ENCODE measurements around the gene PARD3.
"Not testable (repeated sequence)": the region's sequence is repeated elsewhere in the genome, so short reads cannot be mapped to it uniquely, and the experiment has no call there.

Gene PARD3

DNA sequence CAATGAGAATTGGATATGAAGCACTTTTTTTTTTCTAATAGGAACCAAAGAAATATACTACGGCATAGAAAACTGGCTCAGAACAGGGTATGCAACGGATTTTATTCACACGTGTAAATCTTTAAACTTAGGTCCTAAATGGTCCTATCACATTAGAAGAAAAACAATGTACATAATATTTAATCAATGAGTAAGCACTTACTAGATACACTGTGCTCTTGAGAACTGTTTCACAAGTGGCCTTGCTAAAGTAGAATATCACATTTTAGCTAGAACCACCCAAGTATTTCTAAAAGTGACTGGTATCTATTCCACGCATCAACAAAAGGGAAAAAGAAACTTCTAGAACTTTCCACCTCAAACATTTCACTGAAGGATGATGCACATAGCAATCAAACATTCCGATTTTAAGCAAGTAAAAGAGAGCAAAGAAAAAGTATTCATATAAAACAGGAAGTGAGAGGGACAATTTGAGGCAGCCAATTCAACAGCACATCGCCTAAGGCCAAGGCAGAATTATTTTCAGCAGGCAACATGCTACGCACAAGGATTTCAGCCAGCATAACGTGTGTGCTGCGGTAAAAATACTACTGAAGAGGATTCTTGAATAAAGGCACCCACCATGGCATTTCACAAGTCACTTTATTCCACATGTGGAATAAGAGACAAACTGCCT lies 55.8 kb downstream of the PARD3 start:
- H3K4me3 ChIP-seq (ENCODE audit: low read depth in 1 of 2, low read length in 2 of 2), result no peak overlapping the region
- no peaks in the 10 kb centered on the region for H3K36me3 ChIP-seq (ENCODE audit: control insufficient read depth in 1 of 2, insufficient read depth in 2 of 2, low read length in 2 of 2)
- no peaks in the 10 kb centered on the region for H3K27me3 ChIP-seq (ENCODE audit: control insufficient read depth in 1 of 2, insufficient read depth in 2 of 2, low read length in 2 of 2)
- no peaks in the 10 kb centered on the region for H3K9me3 ChIP-seq (ENCODE audit: control insufficient read depth in 1 of 2, low read length in 2 of 2)
- no peak overlapping the region for H3K9ac ChIP-seq (ENCODE audit: low read depth in 1 of 2, low read length in 2 of 2)
- no peak overlapping the region for H3K27ac ChIP-seq (ENCODE audit: low read depth, low read length)
- peaks cover 5 to 6% of the 10 kb centered on the region in 2 donors for H3K4me1 ChIP-seq (ENCODE audit: control insufficient read depth in 1 of 2, insufficient read depth in 2 of 2, low read length in 2 of 2)

DNA sequence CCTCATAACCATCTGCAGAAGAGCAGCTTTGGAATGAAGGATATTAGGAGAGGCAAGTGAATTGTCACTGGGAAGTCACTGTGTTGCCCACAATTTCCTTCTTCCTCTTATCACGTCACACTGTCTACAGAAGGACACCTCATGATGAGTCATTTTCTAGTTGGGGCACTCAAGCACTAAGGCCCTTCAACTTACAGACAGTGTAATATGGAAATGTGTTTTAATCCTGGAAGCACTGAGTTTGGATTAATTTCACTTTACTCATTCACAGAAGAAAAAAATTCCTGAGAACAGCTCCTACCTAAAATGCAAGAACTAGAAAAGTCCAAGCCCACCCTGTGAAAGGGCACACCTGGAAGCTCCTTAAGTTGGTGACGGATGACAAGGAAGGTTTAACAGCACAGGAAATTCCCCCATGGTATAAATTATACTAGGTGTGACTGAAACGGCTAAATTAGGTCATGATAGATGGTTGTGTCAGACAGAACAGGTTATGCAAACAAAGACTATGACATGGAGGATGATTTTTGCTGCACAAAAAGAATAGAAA lies 56.6 kb downstream of the PARD3 start:
- Histone ChIP-seq H3K4me1 (ENCODE audit: control insufficient read depth in 1 of 2, insufficient read depth in 2 of 2, low read length in 2 of 2) (peaks cover 5 to 6% of the 10 kb centered on the region in 2 donors), H3K9ac (ENCODE audit: low read depth in 1 of 2, low read length in 2 of 2) (no peak overlapping the region), H3K9me3 (ENCODE audit: control insufficient read depth in 1 of 2, low read length in 2 of 2) (no peaks in the 10 kb centered on the region), H3K4me3 (ENCODE audit: low read depth in 1 of 2, low read length in 2 of 2) (no peak overlapping the region), H3K36me3 (ENCODE audit: control insufficient read depth in 1 of 2, insufficient read depth in 2 of 2, low read length in 2 of 2) (no peaks in the 10 kb centered on the region), H3K27me3 (ENCODE audit: control insufficient read depth in 1 of 2, insufficient read depth in 2 of 2, low read length in 2 of 2) (no peaks in the 10 kb centered on the region), H3K27ac (ENCODE audit: low read depth, low read length) (no peak overlapping the region)

DNA sequence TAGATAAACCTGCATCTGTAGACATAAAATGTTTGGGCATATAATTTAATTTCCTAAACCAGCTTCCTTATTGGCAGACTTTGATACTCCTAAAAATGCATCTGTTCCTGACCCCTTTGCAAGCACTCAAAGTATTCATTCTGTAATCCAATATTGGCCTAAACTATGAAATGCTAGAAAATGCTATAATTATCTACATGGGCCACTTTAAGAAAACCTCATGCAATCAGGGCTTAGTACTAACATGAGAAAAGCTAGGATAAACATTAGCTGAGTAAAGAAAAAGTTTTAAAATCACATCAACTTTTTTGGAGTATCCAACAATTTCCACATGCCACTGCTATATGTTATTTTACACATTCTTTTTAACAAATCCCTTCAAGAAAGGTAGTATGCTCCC lies 57.2 kb downstream of the PARD3 start:
- Histone ChIP-seq H3K4me3 (ENCODE audit: low read depth in 1 of 2, low read length in 2 of 2) (no peak overlapping the region), H3K27me3 (ENCODE audit: control insufficient read depth in 1 of 2, insufficient read depth in 2 of 2, low read length in 2 of 2) (no peaks in the 10 kb centered on the region), H3K36me3 (ENCODE audit: control insufficient read depth in 1 of 2, insufficient read depth in 2 of 2, low read length in 2 of 2) (no peaks in the 10 kb centered on the region), H3K4me1 (ENCODE audit: control insufficient read depth in 1 of 2, insufficient read depth in 2 of 2, low read length in 2 of 2) (peaks cover 5 to 6% of the 10 kb centered on the region in 2 donors), H3K9me3 (ENCODE audit: control insufficient read depth in 1 of 2, low read length in 2 of 2) (no peaks in the 10 kb centered on the region), H3K9ac (ENCODE audit: low read depth in 1 of 2, low read length in 2 of 2) (no peak overlapping the region), H3K27ac (ENCODE audit: low read depth, low read length) (no peak overlapping the region)

DNA sequence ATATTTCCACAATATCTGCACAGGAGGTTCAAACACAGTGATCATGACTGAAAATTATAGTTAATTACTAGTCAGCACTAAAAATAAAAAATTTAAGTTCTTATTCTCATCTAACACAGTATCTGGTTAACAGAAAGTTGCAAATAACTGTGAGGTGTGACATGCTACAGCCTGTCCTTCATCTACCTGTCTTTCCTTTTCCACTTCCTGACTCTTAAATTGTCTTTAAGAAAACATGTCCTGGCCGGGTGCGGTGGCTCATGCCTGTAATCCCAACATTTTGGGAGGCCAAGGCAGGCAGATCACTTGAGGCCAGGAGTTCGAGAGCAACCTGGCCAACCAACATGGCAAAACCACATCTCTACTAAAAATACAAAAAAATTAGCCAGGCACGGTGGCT lies 57.9 kb downstream of the PARD3 start:
- H3K4me3 ChIP-seq (ENCODE audit: low read depth in 1 of 2, low read length in 2 of 2); H3K9me3 ChIP-seq (ENCODE audit: control insufficient read depth in 1 of 2, low read length in 2 of 2); H3K4me1 ChIP-seq (ENCODE audit: control insufficient read depth in 1 of 2, insufficient read depth in 2 of 2, low read length in 2 of 2); H3K9ac ChIP-seq (ENCODE audit: low read depth in 1 of 2, low read length in 2 of 2); H3K27me3 ChIP-seq (ENCODE audit: control insufficient read depth in 1 of 2, insufficient read depth in 2 of 2, low read length in 2 of 2); H3K36me3 ChIP-seq (ENCODE audit: control insufficient read depth in 1 of 2, insufficient read depth in 2 of 2, low read length in 2 of 2); H3K27ac ChIP-seq (ENCODE audit: low read depth, low read length): not testable (repeated sequence)

DNA sequence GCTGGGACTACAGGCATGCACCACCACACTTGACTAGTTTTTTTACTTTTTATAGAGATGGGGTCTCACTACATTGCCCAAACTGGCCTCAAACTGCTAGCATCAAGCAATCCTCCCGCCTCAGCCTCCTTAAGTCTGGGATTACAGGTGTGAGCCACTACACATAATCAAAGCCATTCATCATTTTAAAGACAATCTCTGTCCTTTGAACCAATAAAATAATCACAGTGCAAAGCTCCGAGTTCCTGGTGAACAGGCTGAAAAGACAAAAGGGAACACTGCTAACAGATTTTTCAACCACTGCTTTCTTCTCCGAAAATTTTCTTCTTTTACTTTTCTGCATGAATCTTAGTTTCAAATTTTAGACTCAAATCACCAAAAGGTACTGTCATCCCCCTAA lies 58.5 kb downstream of the PARD3 start:
- Histone ChIP-seq H3K9ac (ENCODE audit: low read depth in 1 of 2, low read length in 2 of 2) (no peak overlapping the region), H3K36me3 (ENCODE audit: control insufficient read depth in 1 of 2, insufficient read depth in 2 of 2, low read length in 2 of 2) (no peaks in the 10 kb centered on the region), H3K4me1 (ENCODE audit: control insufficient read depth in 1 of 2, insufficient read depth in 2 of 2, low read length in 2 of 2) (peaks cover 5 to 6% of the 10 kb centered on the region in 2 donors), H3K27me3 (ENCODE audit: control insufficient read depth in 1 of 2, insufficient read depth in 2 of 2, low read length in 2 of 2) (no peaks in the 10 kb centered on the region), H3K27ac (ENCODE audit: low read depth, low read length) (no peak overlapping the region), H3K4me3 (ENCODE audit: low read depth in 1 of 2, low read length in 2 of 2) (no peak overlapping the region), H3K9me3 (ENCODE audit: control insufficient read depth in 1 of 2, low read length in 2 of 2) (no peaks in the 10 kb centered on the region)

DNA sequence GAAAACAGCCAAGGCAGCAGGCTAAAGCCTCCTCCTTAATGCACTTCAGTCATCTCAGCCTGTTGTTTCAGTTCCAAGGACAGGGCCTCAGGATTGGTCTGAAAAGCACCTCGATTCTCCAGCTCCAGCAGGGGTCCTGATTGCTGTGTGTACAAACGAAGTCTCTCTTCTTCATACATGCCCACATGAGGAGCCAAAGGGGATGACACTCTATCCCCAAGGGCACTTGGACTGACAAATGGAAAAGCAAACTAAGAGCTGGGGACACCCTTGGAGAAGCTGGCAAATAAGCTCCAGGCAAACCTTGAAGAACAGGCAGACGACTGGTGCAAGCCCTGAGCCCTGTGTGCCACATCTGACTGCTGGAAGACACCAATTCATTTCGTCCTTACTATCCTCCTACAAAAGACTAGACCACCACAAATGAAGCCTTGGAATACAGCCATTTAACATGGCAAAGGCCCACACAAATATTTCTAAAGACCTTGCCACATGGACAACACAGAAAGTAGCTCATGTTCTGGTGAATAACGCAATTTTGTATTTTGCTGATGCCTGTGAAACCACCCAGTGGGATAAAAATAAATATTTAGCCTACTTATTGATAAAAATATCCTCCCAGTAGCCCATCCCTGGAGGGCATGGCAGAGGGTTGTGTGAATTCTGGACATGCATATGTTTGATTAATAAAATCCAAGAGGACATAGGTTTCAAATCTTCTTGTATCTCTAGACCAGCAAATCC lies 61.9 kb downstream of the PARD3 start:
- no peak overlapping the region for H3K27ac ChIP-seq (ENCODE audit: low read depth, low read length)
- H3K36me3 ChIP-seq (ENCODE audit: control insufficient read depth in 1 of 2, insufficient read depth in 2 of 2, low read length in 2 of 2), result no peaks in the 10 kb centered on the region
- H3K9me3 ChIP-seq (ENCODE audit: control insufficient read depth in 1 of 2, low read length in 2 of 2), result no peaks in the 10 kb centered on the region
- H3K9ac ChIP-seq (ENCODE audit: low read depth in 1 of 2, low read length in 2 of 2), result no peak overlapping the region
- no peak overlapping the region for H3K4me3 ChIP-seq (ENCODE audit: low read depth in 1 of 2, low read length in 2 of 2)
- no peaks in the 10 kb centered on the region for H3K27me3 ChIP-seq (ENCODE audit: control insufficient read depth in 1 of 2, insufficient read depth in 2 of 2, low read length in 2 of 2)
- H3K4me1 ChIP-seq (ENCODE audit: control insufficient read depth in 1 of 2, insufficient read depth in 2 of 2, low read length in 2 of 2), result peaks cover 2 to 6% of the 10 kb centered on the region in 2 donors

DNA sequence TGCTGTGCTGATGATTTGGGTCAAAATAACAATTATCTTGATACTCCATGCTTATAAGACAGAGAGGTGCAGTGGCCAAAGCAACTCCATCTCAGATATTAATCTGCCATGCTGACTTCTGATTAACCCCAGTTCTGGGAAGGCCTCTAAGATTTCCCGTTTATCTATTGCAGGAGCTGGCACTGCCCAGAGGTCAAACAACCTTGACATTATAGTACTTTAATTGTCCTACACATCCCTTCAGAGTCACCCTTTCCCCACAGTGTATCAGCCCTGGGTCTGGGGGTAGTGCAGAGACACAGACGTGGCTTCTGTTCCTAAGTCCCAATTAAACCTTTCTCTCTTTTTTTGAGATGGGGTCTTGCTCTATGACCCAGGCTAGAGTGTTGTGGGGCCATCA lies 63.8 kb downstream of the PARD3 start:
- Histone ChIP-seq H3K27ac (ENCODE audit: low read depth, low read length) (no peak overlapping the region), H3K27me3 (ENCODE audit: control insufficient read depth in 1 of 2, insufficient read depth in 2 of 2, low read length in 2 of 2) (no peaks in the 10 kb centered on the region), H3K4me3 (ENCODE audit: low read depth in 1 of 2, low read length in 2 of 2) (no peak overlapping the region), H3K9ac (ENCODE audit: low read depth in 1 of 2, low read length in 2 of 2) (no peak overlapping the region), H3K9me3 (ENCODE audit: control insufficient read depth in 1 of 2, low read length in 2 of 2) (no peaks in the 10 kb centered on the region), H3K4me1 (ENCODE audit: control insufficient read depth in 1 of 2, insufficient read depth in 2 of 2, low read length in 2 of 2) (no peaks in the 10 kb centered on the region), H3K36me3 (ENCODE audit: control insufficient read depth in 1 of 2, insufficient read depth in 2 of 2, low read length in 2 of 2) (no peaks in the 10 kb centered on the region)

DNA sequence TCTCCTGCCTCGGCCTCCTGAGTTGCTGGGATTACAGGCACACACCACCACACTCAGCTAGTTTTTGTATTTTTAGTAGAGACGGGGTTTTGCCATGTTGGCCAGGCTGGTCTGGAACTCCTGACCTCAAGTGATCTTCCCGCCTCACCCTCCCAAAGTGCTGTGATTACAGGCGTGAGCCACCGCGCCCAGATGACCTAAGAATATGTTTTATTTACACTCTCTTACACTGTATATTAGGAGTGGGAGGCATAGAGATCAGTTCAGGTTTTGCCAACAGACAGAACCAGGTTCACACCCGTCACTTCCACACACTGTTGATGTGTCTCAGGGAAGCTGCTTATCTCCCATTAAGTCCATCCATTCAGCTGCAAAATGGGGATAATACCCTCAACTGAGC lies 64.3 kb downstream of the PARD3 start:
- not testable (repeated sequence) for H3K9me3 ChIP-seq (ENCODE audit: control insufficient read depth in 1 of 2, low read length in 2 of 2); H3K27me3 ChIP-seq (ENCODE audit: control insufficient read depth in 1 of 2, insufficient read depth in 2 of 2, low read length in 2 of 2); H3K36me3 ChIP-seq (ENCODE audit: control insufficient read depth in 1 of 2, insufficient read depth in 2 of 2, low read length in 2 of 2); H3K27ac ChIP-seq (ENCODE audit: low read depth, low read length); H3K4me3 ChIP-seq (ENCODE audit: low read depth in 1 of 2, low read length in 2 of 2); H3K4me1 ChIP-seq (ENCODE audit: control insufficient read depth in 1 of 2, insufficient read depth in 2 of 2, low read length in 2 of 2); H3K9ac ChIP-seq (ENCODE audit: low read depth in 1 of 2, low read length in 2 of 2)

DNA sequence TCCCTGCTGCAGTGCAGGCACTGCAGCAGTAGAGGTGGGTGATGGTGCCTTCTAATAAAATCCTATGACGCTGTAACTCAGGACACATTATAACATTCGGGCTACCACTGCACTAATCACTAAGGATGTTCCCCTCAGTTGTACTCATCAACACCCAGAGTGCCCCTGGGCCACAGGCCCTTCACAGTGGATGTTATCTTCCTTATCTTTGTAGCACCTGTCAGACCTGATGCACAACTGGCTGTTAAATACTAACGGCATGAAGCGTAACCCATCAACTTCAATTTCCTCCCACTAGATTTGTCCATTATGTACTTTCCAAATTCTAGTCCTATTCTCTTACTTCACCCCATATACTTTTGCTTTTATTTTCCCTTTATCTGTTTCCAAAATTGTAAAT lies 66.3 kb downstream of the PARD3 start:
- no peak overlapping the region for H3K9ac ChIP-seq (ENCODE audit: low read depth in 1 of 2, low read length in 2 of 2)
- no peaks in the 10 kb centered on the region for H3K9me3 ChIP-seq (ENCODE audit: control insufficient read depth in 1 of 2, low read length in 2 of 2)
- no peaks in the 10 kb centered on the region for H3K4me1 ChIP-seq (ENCODE audit: control insufficient read depth in 1 of 2, insufficient read depth in 2 of 2, low read length in 2 of 2)
- no peaks in the 10 kb centered on the region for H3K36me3 ChIP-seq (ENCODE audit: control insufficient read depth in 1 of 2, insufficient read depth in 2 of 2, low read length in 2 of 2)
- no peak overlapping the region for H3K4me3 ChIP-seq (ENCODE audit: low read depth in 1 of 2, low read length in 2 of 2)
- H3K27ac ChIP-seq (ENCODE audit: low read depth, low read length), result no peak overlapping the region
- no peaks in the 10 kb centered on the region for H3K27me3 ChIP-seq (ENCODE audit: control insufficient read depth in 1 of 2, insufficient read depth in 2 of 2, low read length in 2 of 2)

DNA sequence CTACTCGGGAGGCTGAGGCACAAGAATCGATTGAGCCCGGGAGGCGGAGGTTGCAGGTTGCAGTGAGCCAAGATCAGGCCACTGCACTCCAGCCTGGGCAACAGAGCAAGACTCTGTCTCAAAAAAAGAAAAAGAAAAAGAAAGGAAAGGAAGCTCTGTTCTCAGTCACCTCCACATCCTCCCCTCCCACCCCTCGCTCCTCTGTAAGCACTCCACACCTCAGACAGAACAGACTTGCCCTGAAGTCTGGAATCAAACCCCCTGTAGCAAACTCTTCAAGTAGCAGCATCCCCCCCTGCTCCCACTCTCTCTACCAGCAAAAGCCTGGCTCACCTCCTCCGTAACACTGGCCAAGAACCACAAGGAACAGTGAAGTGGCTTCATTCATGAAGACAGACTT lies 66.7 kb downstream of the PARD3 start:
- H3K27ac ChIP-seq (ENCODE audit: low read depth, low read length), result no peak overlapping the region
- H3K9me3 ChIP-seq (ENCODE audit: control insufficient read depth in 1 of 2, low read length in 2 of 2), result no peaks in the 10 kb centered on the region
- H3K36me3 ChIP-seq (ENCODE audit: control insufficient read depth in 1 of 2, insufficient read depth in 2 of 2, low read length in 2 of 2), result no peaks in the 10 kb centered on the region
- H3K4me1 ChIP-seq (ENCODE audit: control insufficient read depth in 1 of 2, insufficient read depth in 2 of 2, low read length in 2 of 2), result no peaks in the 10 kb centered on the region
- H3K27me3 ChIP-seq (ENCODE audit: control insufficient read depth in 1 of 2, insufficient read depth in 2 of 2, low read length in 2 of 2), result no peaks in the 10 kb centered on the region
- H3K9ac ChIP-seq (ENCODE audit: low read depth in 1 of 2, low read length in 2 of 2), result no peak overlapping the region
- H3K4me3 ChIP-seq (ENCODE audit: low read depth in 1 of 2, low read length in 2 of 2), result no peak overlapping the region

Measured in duodenal mucosa (tissue), 2 donors.